Naive B cell (primary cell): ENCODE measurements around the gene CLDN24. TPM values are rescaled to one million over a fixed set of nuclear protein-coding genes. Genes with fewer than 3 reads are reported as not detected.

ENCODE experiments used
- ATAC-seq, 2 donors: fragments of 150-1000 bp; cut with Tn5 transposase; 2 replicates each; pipeline ENCODE4 v1.10.0; 2021; ENCODE audit warnings: low read depth in 2 of 2, mild to moderate bottlenecking in 2 of 2, moderate library complexity in 2 of 2
- DNase-seq: peaks from one replicate; pipeline ENCODE4 v3.0.0; 2022
- H3K27ac Mint-ChIP-seq, 6 donors: one replicate each; pipeline ENCODE4 v1.8.0; 2020 to 2022; ENCODE audit warnings: mild to moderate bottlenecking in 6 of 6, mixed read lengths in 6 of 6, moderate library complexity in 5 of 6, inconsistent platforms in 2 of 6
- H3K27me3 Mint-ChIP-seq, 3 donors: one replicate each; pipeline ENCODE4 v1.8.0; 2021 to 2022; ENCODE audit warnings: mixed read lengths in 3 of 3, mild to moderate bottlenecking in 1 of 3
- H3K36me3 Mint-ChIP-seq, 2 donors: one replicate each; pipeline ENCODE4 v1.8.0; 2020 to 2022; ENCODE audit warnings: mixed read lengths in 2 of 2, inconsistent platforms in 1 of 2, mild to moderate bottlenecking in 1 of 2
- H3K4me1 Mint-ChIP-seq, 3 donors: one replicate each; pipeline ENCODE4 v1.8.0; 2020 to 2022; ENCODE audit warnings: mixed read lengths in 3 of 3, inconsistent platforms in 1 of 3, mild to moderate bottlenecking in 1 of 3, moderate library complexity in 1 of 3
- H3K4me3 Mint-ChIP-seq, 8 donors: one replicate each; pipeline ENCODE4 v1.8.0; 2020 to 2022; ENCODE audit warnings: mild to moderate bottlenecking in 8 of 8, mixed read lengths in 8 of 8, moderate library complexity in 8 of 8, inconsistent platforms in 2 of 8
- H3K9me3 Mint-ChIP-seq, 7 donors: one replicate each; pipeline ENCODE4 v1.8.0; 2020 to 2022; ENCODE audit warnings: mixed read lengths in 7 of 7, mild to moderate bottlenecking in 5 of 7, inconsistent platforms in 2 of 7, moderate library complexity in 1 of 7
- polyA plus RNA-seq, 6 donors: library from polyadenylated mRNA; unstranded; fragments of 300-500 nt; fragmentation: Illumina TruSeq; gene quantifications; one replicate each; pipeline ENCODE4 v1.2.3, GENCODE V29; 2021; ENCODE audit warnings: low read depth in 6 of 6

CLDN24 gene
- polyA plus RNA-seq, 6 donors from 2014 or later, result not detected

GRCh38 chr4:183303301-183303700 is 18.9 kb downstream of the CLDN24 start:
- Mint-ChIP-seq H3K36me3 (no peaks in the 10 kb centered on the region), H3K4me1 (no peaks in the 10 kb centered on the region), H3K9me3 (no peaks in the 10 kb centered on the region), H3K27ac (no peak overlapping the region), H3K27me3 (peaks cover 0 to 20% (median 19%) of the 10 kb centered on the region in 3 donors), H3K4me3 (no peak overlapping the region)
- no peak for ATAC-seq
- no peak for DNase-seq

GRCh38 chr4:183300655-183301054 is 21.6 kb downstream of the CLDN24 start:
- no peak overlapping the region for H3K27ac Mint-ChIP-seq
- peaks cover 0 to 8% (median 3%) of the 10 kb centered on the region in 3 donors for H3K4me1 Mint-ChIP-seq
- DNase-seq (no peak), ATAC-seq (no peak)
- H3K36me3 Mint-ChIP-seq, result no peaks in the 10 kb centered on the region
- no peak overlapping the region for H3K4me3 Mint-ChIP-seq
- H3K9me3 Mint-ChIP-seq, result no peaks in the 10 kb centered on the region
- H3K27me3 Mint-ChIP-seq, result peaks cover 0 to 20% (median 19%) of the 10 kb centered on the region in 3 donors

- no peak overlapping the region for H3K27ac Mint-ChIP-seq
These were observed 22.2 kb downstream of the CLDN24 start for GRCh38 chr4:183300070-183300469.

GRCh38 chr4:183299464-183299863 is 22.8 kb downstream of the CLDN24 start:
- ATAC-seq (no peak), DNase-seq (no peak)
- H3K4me3 Mint-ChIP-seq, result no peak overlapping the region
- peaks cover 0 to 8% (median 3%) of the 10 kb centered on the region in 3 donors for H3K4me1 Mint-ChIP-seq
- no peaks in the 10 kb centered on the region for H3K9me3 Mint-ChIP-seq
- no peak overlapping the region for H3K27ac Mint-ChIP-seq
- peaks cover 0 to 19% (median 11%) of the 10 kb centered on the region in 3 donors for H3K27me3 Mint-ChIP-seq
- no peaks in the 10 kb centered on the region for H3K36me3 Mint-ChIP-seq

More at GRCh38 chr4:183300070-183300469, 22.2 kb downstream of the CLDN24 start:
- DNase-seq (no peak), ATAC-seq (no peak)
- Mint-ChIP-seq H3K36me3 (no peaks in the 10 kb centered on the region), H3K4me3 (no peak overlapping the region), H3K9me3 (no peaks in the 10 kb centered on the region), H3K4me1 (peaks cover 0 to 8% (median 3%) of the 10 kb centered on the region in 3 donors), H3K27me3 (peaks cover 0 to 18% (median 17%) of the 10 kb centered on the region in 3 donors)

- ATAC-seq, result no peak
- no peak for DNase-seq
- Mint-ChIP-seq H3K27ac (no peak overlapping the region), H3K4me3 (no peak overlapping the region), H3K9me3 (no peaks in the 10 kb centered on the region), H3K36me3 (no peaks in the 10 kb centered on the region), H3K27me3 (peaks cover 0 to 24% (median 11%) of the 10 kb centered on the region in 3 donors), H3K4me1 (peaks cover 0 to 8% (median 3%) of the 10 kb centered on the region in 3 donors)
These were observed 24.6 kb downstream of the CLDN24 start for GRCh38 chr4:183297675-183298074.

GRCh38 chr4:183295711-183296110 is 26.5 kb downstream of the CLDN24 start:
- no peak overlapping the region for H3K27ac Mint-ChIP-seq
- H3K36me3 Mint-ChIP-seq, result no peaks in the 10 kb centered on the region
- no peaks in the 10 kb centered on the region for H3K9me3 Mint-ChIP-seq
- DNase-seq (no peak), ATAC-seq (no peak)
- peaks cover 0 to 18% (median 11%) of the 10 kb centered on the region in 3 donors for H3K27me3 Mint-ChIP-seq
- H3K4me1 Mint-ChIP-seq, result peaks cover 0 to 8% (median 3%) of the 10 kb centered on the region in 3 donors
- no peak overlapping the region for H3K4me3 Mint-ChIP-seq

GRCh38 chr4:183291070-183291469 is 31.2 kb downstream of the CLDN24 start:
- Mint-ChIP-seq H3K9me3 (no peaks in the 10 kb centered on the region), H3K27me3 (peaks cover 7 to 13% (median 8%) of the 10 kb centered on the region in 3 donors), H3K4me1 (no peaks in the 10 kb centered on the region), H3K27ac (peak overlapping the region in 1 of 6 donors; percentile 17), H3K36me3 (no peaks in the 10 kb centered on the region), H3K4me3 (no peak overlapping the region)
- ATAC-seq, result no peak
- no peak for DNase-seq

- no peak for DNase-seq
- Mint-ChIP-seq H3K27me3 (peaks cover 7 to 10% (median 8%) of the 10 kb centered on the region in 3 donors), H3K27ac (peak overlapping the region in 1 of 6 donors; percentile 39), H3K9me3 (no peaks in the 10 kb centered on the region), H3K4me3 (no peak overlapping the region), H3K4me1 (no peaks in the 10 kb centered on the region), H3K36me3 (no peaks in the 10 kb centered on the region)
- no peak for ATAC-seq
These were observed 32.5 kb downstream of the CLDN24 start for GRCh38 chr4:183289688-183290087.

- Mint-ChIP-seq H3K36me3 (no peaks in the 10 kb centered on the region), H3K4me3 (no peak overlapping the region), H3K4me1 (no peaks in the 10 kb centered on the region), H3K27ac (no peak overlapping the region), H3K27me3 (peaks cover 0 to 10% (median 8%) of the 10 kb centered on the region in 3 donors), H3K9me3 (no peaks in the 10 kb centered on the region)
- ATAC-seq (no peak), DNase-seq (no peak)
These were observed 33.3 kb downstream of the CLDN24 start for GRCh38 chr4:183288955-183289354.

GRCh38 chr4:183287677-183288076 is 34.5 kb downstream of the CLDN24 start:
- no peaks in the 10 kb centered on the region for H3K9me3 Mint-ChIP-seq
- ATAC-seq (no peak), DNase-seq (no peak)
- H3K4me3 Mint-ChIP-seq, result no peak overlapping the region
- H3K27ac Mint-ChIP-seq, result no peak overlapping the region
- H3K27me3 Mint-ChIP-seq, result peaks cover 0 to 14% (median 8%) of the 10 kb centered on the region in 3 donors
- no peaks in the 10 kb centered on the region for H3K36me3 Mint-ChIP-seq
- no peaks in the 10 kb centered on the region for H3K4me1 Mint-ChIP-seq

GRCh38 chr4:183287309-183287659 is 34.9 kb downstream of the CLDN24 start:
- H3K27ac Mint-ChIP-seq, result no peak overlapping the region
- DNase-seq (no peak), ATAC-seq (no peak)
- no peaks in the 10 kb centered on the region for H3K4me1 Mint-ChIP-seq
- no peak overlapping the region for H3K4me3 Mint-ChIP-seq
- peaks cover 0 to 18% (median 11%) of the 10 kb centered on the region in 3 donors for H3K27me3 Mint-ChIP-seq
- no peaks in the 10 kb centered on the region for H3K36me3 Mint-ChIP-seq
- no peaks in the 10 kb centered on the region for H3K9me3 Mint-ChIP-seq

GRCh38 chr4:183286590-183287308 is 35.5 kb downstream of the CLDN24 start:
- H3K36me3 Mint-ChIP-seq, result no peaks in the 10 kb centered on the region
- no peak for ATAC-seq
- peaks cover 0 to 22% (median 13%) of the 10 kb centered on the region in 3 donors for H3K27me3 Mint-ChIP-seq
- H3K4me3 Mint-ChIP-seq, result no peak overlapping the region
- DNase-seq, result no peak
- no peaks in the 10 kb centered on the region for H3K4me1 Mint-ChIP-seq
- no peaks in the 10 kb centered on the region for H3K9me3 Mint-ChIP-seq
- no peak overlapping the region for H3K27ac Mint-ChIP-seq

- no peaks in the 10 kb centered on the region for H3K36me3 Mint-ChIP-seq
- no peak for DNase-seq
These were observed 36.3 kb downstream of the CLDN24 start for GRCh38 chr4:183285886-183286285.

GRCh38 chr4:183284965-183285364 is 37.3 kb downstream of the CLDN24 start:
- no peak for DNase-seq
- Mint-ChIP-seq H3K36me3 (no peaks in the 10 kb centered on the region), H3K27ac (no peak overlapping the region), H3K4me3 (no peak overlapping the region), H3K9me3 (no peaks in the 10 kb centered on the region), H3K4me1 (no peaks in the 10 kb centered on the region), H3K27me3 (peaks cover 0 to 22% (median 13%) of the 10 kb centered on the region in 3 donors)
- ATAC-seq, result no peak

More at GRCh38 chr4:183285886-183286285, 36.3 kb downstream of the CLDN24 start:
- Mint-ChIP-seq H3K4me3 (no peak overlapping the region), H3K27me3 (peaks cover 0 to 22% (median 13%) of the 10 kb centered on the region in 3 donors), H3K4me1 (no peaks in the 10 kb centered on the region), H3K9me3 (no peaks in the 10 kb centered on the region), H3K27ac (no peak overlapping the region)
- no peak for ATAC-seq
